BJ (cell line): ENCODE measurements around the gene COMMD8. TPM values are rescaled to one million over a fixed set of nuclear protein-coding genes. Genes with fewer than 3 reads are reported as not detected.
"Not testable (repeated sequence)": the region's sequence is repeated elsewhere in the genome, so short reads cannot be mapped to it uniquely, and the experiment has no call there.

Experiments used
- CTCF ChIA-PET: fragments of 350-600 bp; formaldehyde crosslinking; extraction: SDS; loops from one replicate; lab custom pipeline; 2021; ENCODE audit warnings: antibody characterized with exemption, inconsistent platforms; lab: Yijun Ruan, JAX
- POLR2A ChIA-PET: fragments of 300-600 bp; sonication (Branson Sonifier 250); formaldehyde crosslinking; extraction: SDS; loops from one replicate; lab custom pipeline; 2021; ENCODE audit warnings: antibody characterized with exemption; lab: Charles Lee
- DNase-seq: peaks from one replicate; pipeline ENCODE4 v3.0.0-alpha.2; 2011; ENCODE audit warnings: low read depth
- H3K27me3 ChIP-seq: 2 replicates; pipeline ENCODE4 v1.6.0; 2011; ENCODE audit warnings: low read length; ENCODE audit not compliant: control insufficient read depth, insufficient read depth
- H3K36me3 ChIP-seq: 2 replicates; pipeline ENCODE4 v1.5.1; 2011; ENCODE audit warnings: low read length; ENCODE audit not compliant: control insufficient read depth, insufficient read depth
- H3K4me3 ChIP-seq: 2 replicates; pipeline ENCODE4 v1.5.1; 2011; ENCODE audit warnings: low read depth, mild to moderate bottlenecking, control low read depth, low read length
- CTCF ChIP-seq: IDR thresholded peaks from 2 replicates; pipeline ENCODE4 v1.5.1; 2011; ENCODE audit warnings: low read depth, mild to moderate bottlenecking, control low read depth, inconsistent platforms, low read length, moderate library complexity; ENCODE audit not compliant: insufficient read depth
- polyA plus RNA-seq: library from polyadenylated mRNA; depleted of rRNA; stranded (reverse); fragments of >200 nt; gene quantifications from 2 replicates; pipeline ENCODE4 v1.2.3, GENCODE V29; 2011

Gene COMMD8
- polyA plus RNA-seq, 1 experiment, result 10.4 TPM

GRCh38 chr4:47488706-47489105, 25.2 kb upstream of the COMMD8 start:
- Histone ChIP-seq H3K36me3 (no peaks in the 10 kb centered on the region), H3K4me3 (no peak overlapping the region), H3K27me3 (no peaks in the 10 kb centered on the region)
- POLR2A ChIA-PET, result no interaction called here
- CTCF ChIA-PET, result interaction anchor here (1.2 kb wide), 1 partner anchor 21 kb away, joined by 3 read pairs; no protein-coding TSS in a partner anchor
- no peak for DNase-seq
- TF ChIP-seq CTCF, result no peak

- H3K36me3 ChIP-seq, H3K27me3 ChIP-seq, DNase-seq, CTCF ChIA-PET, POLR2A ChIA-PET: not testable (repeated sequence)
- H3K4me3 ChIP-seq, result peak overlapping the region; percentile 58
These were observed 23.2 kb upstream of the COMMD8 start for GRCh38 chr4:47486727-47487126.

GRCh38 chr4:47486231-47486673, 22.8 kb upstream of the COMMD8 start:
- Histone ChIP-seq H3K4me3 (peak overlapping the region; percentile 58), H3K27me3 (no peaks in the 10 kb centered on the region), H3K36me3 (no peaks in the 10 kb centered on the region)
- TF ChIP-seq CTCF, result no peak
- ChIA-PET POLR2A (no interaction called here), CTCF (no interaction called here)
- DNase-seq, result no peak

GRCh38 chr4:47485768-47486167, 22.3 kb upstream of the COMMD8 start:
- Histone ChIP-seq H3K4me3 (peak overlapping the region; percentile 58), H3K27me3 (no peaks in the 10 kb centered on the region), H3K36me3 (no peaks in the 10 kb centered on the region)
- ChIA-PET POLR2A (no interaction called here), CTCF (no interaction called here)
- TF ChIP-seq CTCF, result no peak
- no peak for DNase-seq

GRCh38 chr4:47485047-47485692, 21.7 kb upstream of the COMMD8 start, which contains the start of gene ATP10D:
ATP10D (plus strand) TSS chr4:47485275; CDS start chr4:47512541, 27,266 bp downstream.
- peak; percentile 39 for TF ChIP-seq CTCF
- ChIA-PET POLR2A (interaction anchor here (0.7 to 1.0 kb wide), 3 partner anchors 9 to 53 kb away, joined by 3 to 10 read pairs (median 3); no protein-coding TSS in a partner anchor), CTCF (interaction anchor here (0.6 to 1.0 kb wide), 6 partner anchors 20 to 670 kb away, joined by 3 to 5 read pairs (median 3); no protein-coding TSS in a partner anchor)
- Histone ChIP-seq H3K4me3 (peak within 1 kb of the TSS; percentile 58), H3K27me3 (no peaks in the 10 kb centered on the region), H3K36me3 (no peaks in the 10 kb centered on the region)
- DNase-seq, result peak; percentile 64
